HL-60 (cell line): ENCODE results near the gene NFAM1.

Experiments used
- POLR2AphosphoS5 ChIP-seq: IDR thresholded peaks from 2 replicates; pipeline ENCODE4 v1.6.1; 2012; ENCODE audit warnings: low read depth
- TF ChIP-seq, protein P1 (sequence below): IDR thresholded peaks from one replicate; pipeline ENCODE4 v1.5.1; 2011; ENCODE audit warnings: low read length, control low read depth, inconsistent platforms; ENCODE audit not compliant: insufficient read depth

DNA sequence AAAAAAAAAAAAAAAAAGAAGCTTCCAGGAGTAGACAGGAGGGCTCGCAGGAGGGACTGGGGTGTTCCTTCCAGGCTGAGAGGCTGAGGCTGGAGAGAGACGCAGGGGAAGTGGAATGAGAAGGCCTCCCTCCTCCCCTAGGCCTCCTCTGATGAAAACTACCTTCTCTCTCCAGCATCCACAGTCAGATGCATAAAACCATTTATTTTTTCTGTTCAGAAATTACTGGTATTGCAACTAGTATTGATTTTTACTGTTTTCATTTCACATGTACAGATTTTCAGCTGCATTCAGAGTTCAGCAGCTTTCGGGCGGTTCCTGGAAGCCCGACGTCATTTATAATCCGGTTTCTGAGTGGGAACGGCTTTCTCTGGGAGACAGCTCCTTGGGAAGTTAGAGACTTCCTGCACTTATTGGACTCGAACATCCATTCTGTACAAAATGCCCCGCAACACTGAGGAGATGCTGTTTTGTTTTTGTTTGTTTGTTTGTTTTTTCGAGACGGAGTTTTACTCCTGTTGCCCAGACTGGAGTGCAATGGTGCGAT, 6.9 kb upstream of the NFAM1 start:
- TF ChIP-seq, protein P1, sequence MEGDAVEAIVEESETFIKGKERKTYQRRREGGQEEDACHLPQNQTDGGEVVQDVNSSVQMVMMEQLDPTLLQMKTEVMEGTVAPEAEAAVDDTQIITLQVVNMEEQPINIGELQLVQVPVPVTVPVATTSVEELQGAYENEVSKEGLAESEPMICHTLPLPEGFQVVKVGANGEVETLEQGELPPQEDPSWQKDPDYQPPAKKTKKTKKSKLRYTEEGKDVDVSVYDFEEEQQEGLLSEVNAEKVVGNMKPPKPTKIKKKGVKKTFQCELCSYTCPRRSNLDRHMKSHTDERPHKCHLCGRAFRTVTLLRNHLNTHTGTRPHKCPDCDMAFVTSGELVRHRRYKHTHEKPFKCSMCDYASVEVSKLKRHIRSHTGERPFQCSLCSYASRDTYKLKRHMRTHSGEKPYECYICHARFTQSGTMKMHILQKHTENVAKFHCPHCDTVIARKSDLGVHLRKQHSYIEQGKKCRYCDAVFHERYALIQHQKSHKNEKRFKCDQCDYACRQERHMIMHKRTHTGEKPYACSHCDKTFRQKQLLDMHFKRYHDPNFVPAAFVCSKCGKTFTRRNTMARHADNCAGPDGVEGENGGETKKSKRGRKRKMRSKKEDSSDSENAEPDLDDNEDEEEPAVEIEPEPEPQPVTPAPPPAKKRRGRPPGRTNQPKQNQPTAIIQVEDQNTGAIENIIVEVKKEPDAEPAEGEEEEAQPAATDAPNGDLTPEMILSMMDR, result no peak
- TF ChIP-seq POLR2AphosphoS5, result no peak
